HepG2 (cell line): ENCODE data around the gene LDLRAD4. TPM values are rescaled to one million over a fixed set of nuclear protein-coding genes. Genes with fewer than 3 reads are reported as not detected.
A peak's percentile ranks its signal among the peaks of the same experiment; 100 is the strongest.

Source experiments
- ATF6 ChIP-seq: sonication (generic); formaldehyde crosslinking; conservative IDR thresholded peaks from 2 replicates; pipeline ENCODE4 v1.4.0; 2020; ENCODE audit warnings: missing genetic modification reagents
- HNF1B ChIP-seq: sonication (generic); formaldehyde crosslinking; IDR thresholded peaks from 2 replicates; pipeline ENCODE4 v1.5.1; 2020; ENCODE audit warnings: mild to moderate bottlenecking, moderate library complexity, missing genetic modification reagents
- NFE2 ChIP-seq: sonication (generic); formaldehyde crosslinking; IDR thresholded peaks from 2 replicates; pipeline ENCODE4 v1.4.0; 2020; ENCODE audit warnings: missing genetic modification reagents
- PAXIP1 ChIP-seq: sonication (generic); formaldehyde crosslinking; conservative IDR thresholded peaks from 2 replicates; pipeline ENCODE4 v1.4.0; 2020; ENCODE audit warnings: mild to moderate bottlenecking, missing genetic modification reagents, moderate library complexity
- PRDM4 ChIP-seq: sonication (generic); formaldehyde crosslinking; IDR thresholded peaks from 2 replicates; pipeline ENCODE4 v1.9.0; 2021; ENCODE audit warnings: missing genetic modification reagents, borderline replicate concordance
- RCOR2 ChIP-seq: IDR thresholded peaks from 2 replicates; pipeline ENCODE4 v1.6.1; 2016; ENCODE audit warnings: missing biosample characterization, missing genetic modification reagents
- ZKSCAN1 ChIP-seq: fragments of 150-350 bp; IDR thresholded peaks from 2 replicates; pipeline ENCODE4 v1.6.1; 2014; ENCODE audit warnings: low read length
- ZNF142 ChIP-seq: sonication (generic); formaldehyde crosslinking; IDR thresholded peaks from 2 replicates; pipeline ENCODE4 v1.4.0; 2020; ENCODE audit warnings: missing genetic modification reagents
- ZNF24 ChIP-seq: fragments of 450-650 bp; IDR thresholded peaks from 2 replicates; pipeline ENCODE4 v1.6.1; 2017; ENCODE audit warnings: antibody characterized with exemption, mild to moderate bottlenecking
- ZNF296 ChIP-seq: sonication (generic); formaldehyde crosslinking; conservative IDR thresholded peaks from 2 replicates; pipeline ENCODE4 v1.5.0; 2020; ENCODE audit warnings: mild to moderate bottlenecking, missing genetic modification reagents
- ZNF30 ChIP-seq: sonication (generic); formaldehyde crosslinking; IDR thresholded peaks from 2 replicates; pipeline ENCODE4 v1.5.0; 2020; ENCODE audit warnings: mild to moderate bottlenecking, missing genetic modification reagents
- polyA plus RNA-seq, 8 experiments: library from polyadenylated mRNA; depleted of rRNA in 3 of 8; stranded (reverse) in 7 of 8; unstranded in 1 of 8; fragments of >200 nt; fragmentation: Illumina TruSeq in 4 of 8; extraction: Trizol in 4 of 8; gene quantifications; 2 replicates each; pipeline versions ENCODE4 v1.2.1 to v1.2.3, GENCODE V29; 2011 to 2016; ENCODE audit warnings: low read depth in 4 of 8, missing spikeins in 1 of 8, mixed read lengths in 1 of 8; ENCODE audit not compliant: insufficient read depth in 1 of 8
- total RNA-seq, 5 experiments: library from RNA; depleted of rRNA; stranded (reverse); fragments of >200 nt; fragmentation: Illumina TruSeq; extraction: Trizol; gene quantifications; 2 replicates each; pipeline ENCODE4 v1.2.3, GENCODE V29; 2016; ENCODE audit warnings: low read depth in 1 of 5

The LDLRAD4 gene
- total and polyA plus RNA-seq, 2 of the 13 experiments (the other 11 are each of a cell fraction or from before 2014, with no cell fraction given): 13.6 to 20.9 TPM

- no peak for TF ChIP-seq PRDM4 (CRISPR knock-in tag)
- TF ChIP-seq ZNF296 (CRISPR knock-in tag): 0 out of 2 replicates have a peak, but pooled peaks have one; percentile 55
- no peak for TF ChIP-seq ZNF142 (CRISPR knock-in tag)
- no peak for TF ChIP-seq ZNF30 (CRISPR knock-in tag)
- TF ChIP-seq NFE2: no peak
- TF ChIP-seq RCOR2: no peak
- peak; percentile 77 for TF ChIP-seq PAXIP1 (CRISPR knock-in tag)
- TF ChIP-seq ZNF24: no peak
- TF ChIP-seq ZKSCAN1: 0 out of 2 replicates have a peak, but pooled peaks have one; percentile 36
- no peak for TF ChIP-seq ATF6
- TF ChIP-seq HNF1B (CRISPR knock-in tag): no peak
Observed at GRCh38 chr18:13444430-13445240, 226.1 kb downstream of the LDLRAD4 start (continued).
